Panc1 (cell line): ENCODE data around the gene GRID1. TPM values are rescaled to one million over a fixed set of nuclear protein-coding genes. Genes with fewer than 3 reads are reported as not detected.

ENCODE experiments used
- ATAC-seq: fragments of 200-7000 bp; cut with Tn5 transposase; 2 replicates; pipeline ENCODE4 v1.9.1; 2020; ENCODE audit warnings: mild to moderate bottlenecking, moderate library complexity
- BruUV-seq: library from RNA; stranded (reverse); fragments of 400-500 nt; replicated peaks from 2 replicates; lab custom pipeline; 2021; lab: Mats Ljungman, UMichigan
- CTCF ChIA-PET: fragments of 300-600 bp; sonication (Branson Sonifier 250); formaldehyde crosslinking; loops from one replicate; lab custom pipeline; 2022; ENCODE audit warnings: antibody characterized with exemption; lab: Charles Lee
- POLR2A ChIA-PET: fragments of 300-600 bp; sonication (Branson Sonifier 250); formaldehyde crosslinking; loops from one replicate; lab custom pipeline; 2022; ENCODE audit warnings: antibody characterized with exemption; lab: Charles Lee
- DNase-seq: peaks from one replicate; pipeline ENCODE4 v3.0.0-alpha.2; 2010; ENCODE audit warnings: low read depth, low spot score
- H3K27ac ChIP-seq: 2 replicates; pipeline ENCODE4 v1.5.1; 2011; ENCODE audit warnings: mild to moderate bottlenecking, low read length, inconsistent platforms
- H3K27me3 ChIP-seq: fragments of 200-500 bp; sonication (Bioruptor generic); 2 replicates; pipeline ENCODE4 v1.6.0; 2014; ENCODE audit warnings: low read length, inconsistent platforms; ENCODE audit not compliant: control insufficient read depth, insufficient read depth
- H3K36me3 ChIP-seq: fragments of 200-500 bp; sonication (Bioruptor generic); 2 replicates; pipeline ENCODE4 v1.5.1; 2014; ENCODE audit warnings: inconsistent platforms, mild to moderate bottlenecking, low read length, moderate library complexity; ENCODE audit not compliant: control insufficient read depth, insufficient read depth
- H3K4me1 ChIP-seq: 2 replicates; pipeline ENCODE4 v1.5.1; 2011; ENCODE audit warnings: inconsistent platforms, mild to moderate bottlenecking, low read length, moderate library complexity; ENCODE audit not compliant: control insufficient read depth, insufficient read depth
- H3K4me3 ChIP-seq, 2 experiments: 2 replicates each; pipeline ENCODE4 v1.5.1; 2011 to 2012; ENCODE audit warnings: low read depth in 2 of 2, low read length in 2 of 2, mild to moderate bottlenecking in 2 of 2, inconsistent platforms in 1 of 2, moderate library complexity in 1 of 2
- H3K9me3 ChIP-seq: fragments of 200-500 bp; sonication (Bioruptor generic); 2 replicates; pipeline ENCODE4 v1.5.1; 2014; ENCODE audit warnings: low read depth, mild to moderate bottlenecking, inconsistent platforms, low read length, moderate library complexity; ENCODE audit not compliant: control insufficient read depth, insufficient read depth
- CTCF ChIP-seq: fragments of 450-650 bp; IDR thresholded peaks from 2 replicates; pipeline ENCODE4 v1.5.1; 2017; ENCODE audit warnings: mild to moderate bottlenecking
- POLR2AphosphoS5 ChIP-seq: IDR thresholded peaks from 2 replicates; pipeline ENCODE4 v1.6.1; 2012; ENCODE audit warnings: mild to moderate bottlenecking, low read depth, low read length, moderate library complexity
- SIN3A ChIP-seq: IDR thresholded peaks from 2 replicates; pipeline ENCODE4 v1.6.1; 2012; ENCODE audit warnings: low read depth, mild to moderate bottlenecking, low read length, moderate library complexity, borderline replicate concordance; ENCODE audit not compliant: insufficient read depth
- TCF7L2 ChIP-seq: IDR thresholded peaks from 2 replicates; pipeline ENCODE4 v1.6.1; 2011; ENCODE audit warnings: mild to moderate bottlenecking, low read depth, low read length, inconsistent platforms
- in situ Hi-C: cut with HindIII; loops from 2 replicates; pipeline ENCODE4 v1.10.0; 2016; ENCODE audit warnings: low sequenced_read_pairs, low pct_unique_long_range_greater_than_20kb
- intact Hi-C: fragments of 100-400 bp; cut with micrococcal nuclease; formaldehyde crosslinking; loops from one replicate; pipeline ENCODE4 v1.10.0; 2022; ENCODE audit not compliant: unreplicated experiment
- total RNA-seq: library from RNA; stranded (reverse); gene quantifications from one replicate; pipeline ENCODE4 v1.2.1, GENCODE V29; 2021; ENCODE audit not compliant: unreplicated experiment
- TF ChIP-seq, protein P1 (sequence below), 2 experiments: IDR thresholded peaks; 2 replicates each; pipeline ENCODE4 v1.6.1; 2011 to 2012; ENCODE audit warnings: low read depth in 2 of 2, control low read depth in 1 of 2, low read length in 1 of 2, mild to moderate bottlenecking in 1 of 2, moderate library complexity in 1 of 2; ENCODE audit not compliant: insufficient read depth in 1 of 2

Gene GRID1
- total RNA-seq, 1 experiment from 2014 or later, result 2.3 TPM

GRCh38 chr10:85789125-85789524 lies 577.5 kb downstream of the GRID1 start:
- Histone ChIP-seq H3K4me1 (no peaks in the 10 kb centered on the region), H3K27me3 (no peaks in the 10 kb centered on the region), H3K4me3 (no peak overlapping the region), H3K27ac (no peak overlapping the region), H3K36me3 (no peaks in the 10 kb centered on the region), H3K9me3 (no peaks in the 10 kb centered on the region)
- BruUV-seq, result no TSS peak
- intact Hi-C loops, result no loop called here
- TF ChIP-seq POLR2AphosphoS5 (no peak), CTCF (no peak), SIN3A (no peak), TCF7L2 (no peak)
- TF ChIP-seq, protein P1, sequence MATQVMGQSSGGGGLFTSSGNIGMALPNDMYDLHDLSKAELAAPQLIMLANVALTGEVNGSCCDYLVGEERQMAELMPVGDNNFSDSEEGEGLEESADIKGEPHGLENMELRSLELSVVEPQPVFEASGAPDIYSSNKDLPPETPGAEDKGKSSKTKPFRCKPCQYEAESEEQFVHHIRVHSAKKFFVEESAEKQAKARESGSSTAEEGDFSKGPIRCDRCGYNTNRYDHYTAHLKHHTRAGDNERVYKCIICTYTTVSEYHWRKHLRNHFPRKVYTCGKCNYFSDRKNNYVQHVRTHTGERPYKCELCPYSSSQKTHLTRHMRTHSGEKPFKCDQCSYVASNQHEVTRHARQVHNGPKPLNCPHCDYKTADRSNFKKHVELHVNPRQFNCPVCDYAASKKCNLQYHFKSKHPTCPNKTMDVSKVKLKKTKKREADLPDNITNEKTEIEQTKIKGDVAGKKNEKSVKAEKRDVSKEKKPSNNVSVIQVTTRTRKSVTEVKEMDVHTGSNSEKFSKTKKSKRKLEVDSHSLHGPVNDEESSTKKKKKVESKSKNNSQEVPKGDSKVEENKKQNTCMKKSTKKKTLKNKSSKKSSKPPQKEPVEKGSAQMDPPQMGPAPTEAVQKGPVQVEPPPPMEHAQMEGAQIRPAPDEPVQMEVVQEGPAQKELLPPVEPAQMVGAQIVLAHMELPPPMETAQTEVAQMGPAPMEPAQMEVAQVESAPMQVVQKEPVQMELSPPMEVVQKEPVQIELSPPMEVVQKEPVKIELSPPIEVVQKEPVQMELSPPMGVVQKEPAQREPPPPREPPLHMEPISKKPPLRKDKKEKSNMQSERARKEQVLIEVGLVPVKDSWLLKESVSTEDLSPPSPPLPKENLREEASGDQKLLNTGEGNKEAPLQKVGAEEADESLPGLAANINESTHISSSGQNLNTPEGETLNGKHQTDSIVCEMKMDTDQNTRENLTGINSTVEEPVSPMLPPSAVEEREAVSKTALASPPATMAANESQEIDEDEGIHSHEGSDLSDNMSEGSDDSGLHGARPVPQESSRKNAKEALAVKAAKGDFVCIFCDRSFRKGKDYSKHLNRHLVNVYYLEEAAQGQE (IDR thresholded peaks at IDR 0.05; ENCODE audit: insufficient read depth in 1 of 2, low read depth in 2 of 2, low read length in 1 of 2), result no peak
- ATAC-seq (no peak), DNase-seq (no peak)
- POLR2A ChIA-PET, result no interaction called here
- CTCF ChIA-PET, result no interaction called here
- in situ Hi-C loops, result no loop called here

- in situ Hi-C loops, result no loop called here
- CTCF ChIA-PET, result no interaction called here
- no TSS peak for BruUV-seq
Observed at GRCh38 chr10:85788570-85788969, 578.0 kb downstream of the GRID1 start.

More at GRCh38 chr10:85788570-85788969, 578.0 kb downstream of the GRID1 start:
- Histone ChIP-seq H3K4me3 (no peak overlapping the region), H3K36me3 (no peaks in the 10 kb centered on the region), H3K9me3 (no peaks in the 10 kb centered on the region), H3K27me3 (no peaks in the 10 kb centered on the region), H3K27ac (no peak overlapping the region), H3K4me1 (no peaks in the 10 kb centered on the region)
- ATAC-seq, result no peak
- POLR2A ChIA-PET, result no interaction called here
- no peak for DNase-seq
- intact Hi-C loops, result no loop called here
- TF ChIP-seq, protein P1 (IDR thresholded peaks at IDR 0.05; ENCODE audit: insufficient read depth in 1 of 2, low read depth in 2 of 2, low read length in 1 of 2), result no peak
- TF ChIP-seq TCF7L2, result no peak
- no peak for TF ChIP-seq CTCF
- no peak for TF ChIP-seq SIN3A
- TF ChIP-seq POLR2AphosphoS5, result no peak
